Measurements from ENCODE around the gene UCHL3.

GRCh38 chr13:75635828-75636435, 86.3 kb downstream of the UCHL3 start, which contains the start of gene LMO7:
- TF ChIP-seq, protein P1, sequence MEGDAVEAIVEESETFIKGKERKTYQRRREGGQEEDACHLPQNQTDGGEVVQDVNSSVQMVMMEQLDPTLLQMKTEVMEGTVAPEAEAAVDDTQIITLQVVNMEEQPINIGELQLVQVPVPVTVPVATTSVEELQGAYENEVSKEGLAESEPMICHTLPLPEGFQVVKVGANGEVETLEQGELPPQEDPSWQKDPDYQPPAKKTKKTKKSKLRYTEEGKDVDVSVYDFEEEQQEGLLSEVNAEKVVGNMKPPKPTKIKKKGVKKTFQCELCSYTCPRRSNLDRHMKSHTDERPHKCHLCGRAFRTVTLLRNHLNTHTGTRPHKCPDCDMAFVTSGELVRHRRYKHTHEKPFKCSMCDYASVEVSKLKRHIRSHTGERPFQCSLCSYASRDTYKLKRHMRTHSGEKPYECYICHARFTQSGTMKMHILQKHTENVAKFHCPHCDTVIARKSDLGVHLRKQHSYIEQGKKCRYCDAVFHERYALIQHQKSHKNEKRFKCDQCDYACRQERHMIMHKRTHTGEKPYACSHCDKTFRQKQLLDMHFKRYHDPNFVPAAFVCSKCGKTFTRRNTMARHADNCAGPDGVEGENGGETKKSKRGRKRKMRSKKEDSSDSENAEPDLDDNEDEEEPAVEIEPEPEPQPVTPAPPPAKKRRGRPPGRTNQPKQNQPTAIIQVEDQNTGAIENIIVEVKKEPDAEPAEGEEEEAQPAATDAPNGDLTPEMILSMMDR (IDR thresholded peaks at IDR 0.05), result no peak
- no peak for TF ChIP-seq EP300 (IDR thresholded peaks at IDR 0.05)
- TF ChIP-seq POLR2A (IDR thresholded peaks at IDR 0.05), result no peak
